Stimulated activated CD8-positive, alpha-beta memory T cell treated with anti-CD3 and anti-CD28 coated beads, Interleukin-15, amount 100 ng/mL, for 24 hours (primary cell): ENCODE results near the gene C5orf34.
A peak's percentile ranks its signal among the peaks of the same experiment; 100 is the strongest.
"Not testable (repeated sequence)": the region's sequence is repeated elsewhere in the genome, so short reads cannot be mapped to it uniquely, and the experiment has no call there.

Experiments used
- DNase-seq: peaks from one replicate; pipeline ENCODE4 v3.0.0-alpha.2; 2020; ENCODE audit warnings: low read depth

The C5orf34 gene, protein sequence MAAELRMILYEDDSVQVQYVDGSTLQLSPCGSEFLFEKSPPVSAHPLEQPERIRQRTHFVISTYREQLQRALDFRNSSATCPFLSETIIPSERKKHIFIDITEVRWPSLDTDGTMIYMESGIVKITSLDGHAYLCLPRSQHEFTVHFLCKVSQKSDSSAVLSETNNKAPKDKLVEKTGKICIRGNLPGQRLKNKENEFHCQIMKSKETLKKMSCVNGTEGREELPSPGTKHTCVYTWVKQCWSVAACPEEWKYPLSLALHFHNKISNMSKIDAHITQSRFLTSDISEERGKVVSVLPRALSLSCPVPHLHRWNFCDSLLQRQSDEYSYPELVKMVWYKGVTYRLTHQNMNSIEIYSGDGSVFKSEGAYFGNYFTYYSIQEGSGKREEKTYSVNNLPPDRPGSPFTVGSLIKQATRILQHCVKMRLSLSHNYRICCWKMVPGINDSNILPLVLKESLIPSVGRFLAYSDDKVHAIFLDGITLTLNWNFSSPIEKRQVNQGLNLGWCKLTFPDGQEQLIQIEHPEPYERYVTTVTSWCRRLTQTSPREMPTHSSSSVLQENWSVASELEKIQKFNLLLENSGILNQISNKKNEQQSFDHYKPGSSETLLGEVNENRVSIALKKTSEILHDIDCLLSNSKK

GRCh38 chr5:43514816-43515677 lies at the start of gene C5orf34:
Gene C5orf34 (minus strand): TSS chr5:43515148. CDS start chr5:43509339, 5,809 bp downstream.
- peak; percentile 95 for DNase-seq

DNA sequence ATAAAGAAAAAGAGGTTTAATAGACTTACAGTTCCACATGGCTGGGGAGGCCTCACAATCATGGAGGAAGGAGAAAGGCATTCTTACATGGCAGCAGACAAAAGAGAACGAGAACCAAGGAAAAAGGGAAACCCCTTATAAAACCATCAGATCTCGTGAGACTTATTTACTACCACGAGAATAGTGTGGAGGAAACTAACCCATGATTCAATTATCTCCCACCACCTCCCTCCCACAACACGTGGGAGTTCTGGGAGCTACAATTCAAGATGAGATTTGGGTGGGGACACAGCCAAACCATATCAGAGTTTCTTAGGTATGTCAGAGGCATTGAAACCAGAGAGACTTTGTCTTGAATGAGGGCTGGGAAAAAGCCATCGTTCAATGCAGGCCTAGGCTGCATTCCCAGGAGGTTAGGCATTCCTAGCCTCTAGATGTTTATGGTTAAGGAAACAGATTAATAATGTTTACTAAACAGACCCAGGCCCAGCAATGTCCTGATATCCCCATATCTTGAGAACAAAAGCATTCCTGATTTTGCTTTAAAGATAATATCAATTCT lies 49.4 kb upstream of the C5orf34 start:
- DNase-seq: no peak

DNA sequence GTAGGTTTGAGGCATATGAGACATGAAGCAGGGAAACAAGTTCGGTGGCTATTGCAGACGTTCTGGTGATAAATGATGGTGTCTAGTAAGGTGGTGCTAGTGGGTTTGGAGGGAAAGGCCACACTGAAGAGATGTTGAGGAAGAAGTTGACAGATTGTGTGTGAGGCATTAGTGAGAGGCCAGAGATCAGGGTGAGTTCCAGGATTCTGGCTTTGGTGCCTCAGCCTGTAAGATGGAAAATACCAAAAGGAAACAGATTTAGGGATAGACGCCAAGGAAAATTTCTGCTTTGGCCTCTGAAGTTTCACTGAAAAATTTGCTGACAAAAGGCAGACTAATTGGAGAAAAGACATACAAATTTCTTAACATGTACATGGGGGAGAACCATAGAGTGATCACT lies 48.4 kb upstream of the C5orf34 start:
- DNase-seq: no peak

DNA sequence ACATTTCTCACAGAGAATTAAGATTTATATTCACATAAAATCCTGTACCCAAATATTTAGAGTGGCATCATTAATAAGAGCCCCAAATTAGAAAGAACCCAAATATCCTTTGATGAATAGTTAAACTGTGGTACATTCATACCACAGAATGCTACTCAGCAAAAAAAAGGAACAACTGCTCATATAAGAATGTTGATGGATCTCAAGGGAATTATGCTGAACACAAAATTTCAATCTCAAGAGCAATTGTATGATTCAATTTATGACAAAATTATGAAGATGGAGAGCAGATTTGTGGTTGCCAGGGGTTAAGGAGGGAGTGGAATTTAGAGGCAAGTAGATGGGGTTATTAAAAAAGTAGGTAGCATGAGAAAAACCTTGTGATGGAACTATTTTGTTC lies 46.4 kb upstream of the C5orf34 start:
- DNase-seq: no peak

DNA sequence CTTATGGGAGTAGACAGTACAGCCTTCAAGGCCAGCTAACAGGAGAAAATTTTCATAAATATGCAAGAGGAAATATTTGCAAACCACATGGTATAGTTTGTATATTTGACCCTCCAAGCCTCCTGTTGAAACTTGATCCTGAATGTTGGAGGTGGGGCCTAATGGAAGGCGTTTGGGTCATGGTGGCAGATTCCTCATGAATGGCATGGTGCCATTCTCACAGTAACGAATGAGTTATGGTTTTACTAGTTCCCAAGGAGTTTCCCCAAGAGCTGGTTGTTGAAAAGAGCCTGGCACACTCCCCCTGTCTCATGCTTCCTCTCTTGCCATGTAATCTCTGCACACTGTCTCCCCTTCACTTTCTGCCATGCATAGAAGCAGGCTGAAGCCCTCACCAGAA lies 45.2 kb upstream of the C5orf34 start:
- no peak for DNase-seq

GRCh38 chr5:43556857-43557542 lies 42.1 kb upstream of the C5orf34 start, which contains the start of gene PAIP1:
Gene PAIP1 (minus strand): TSS chr5:43557077. CDS start chr5:43556846, 231 bp downstream.
- DNase-seq: peak; percentile 65

DNA sequence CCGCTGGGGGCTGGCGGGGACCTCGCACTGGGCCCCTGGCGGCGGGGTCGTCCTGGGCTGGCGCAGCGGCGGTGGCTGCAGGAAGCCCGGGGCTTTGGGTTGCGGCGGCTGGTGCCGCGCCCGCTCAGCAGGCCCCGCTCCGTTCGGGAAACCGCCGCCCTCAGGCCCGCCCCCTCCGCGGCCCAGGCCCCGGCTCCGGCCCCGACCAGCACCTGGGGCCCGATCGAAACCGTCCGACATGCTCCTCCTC lies 41.6 kb upstream of the C5orf34 start:
- DNase-seq: not testable (repeated sequence)

DNA sequence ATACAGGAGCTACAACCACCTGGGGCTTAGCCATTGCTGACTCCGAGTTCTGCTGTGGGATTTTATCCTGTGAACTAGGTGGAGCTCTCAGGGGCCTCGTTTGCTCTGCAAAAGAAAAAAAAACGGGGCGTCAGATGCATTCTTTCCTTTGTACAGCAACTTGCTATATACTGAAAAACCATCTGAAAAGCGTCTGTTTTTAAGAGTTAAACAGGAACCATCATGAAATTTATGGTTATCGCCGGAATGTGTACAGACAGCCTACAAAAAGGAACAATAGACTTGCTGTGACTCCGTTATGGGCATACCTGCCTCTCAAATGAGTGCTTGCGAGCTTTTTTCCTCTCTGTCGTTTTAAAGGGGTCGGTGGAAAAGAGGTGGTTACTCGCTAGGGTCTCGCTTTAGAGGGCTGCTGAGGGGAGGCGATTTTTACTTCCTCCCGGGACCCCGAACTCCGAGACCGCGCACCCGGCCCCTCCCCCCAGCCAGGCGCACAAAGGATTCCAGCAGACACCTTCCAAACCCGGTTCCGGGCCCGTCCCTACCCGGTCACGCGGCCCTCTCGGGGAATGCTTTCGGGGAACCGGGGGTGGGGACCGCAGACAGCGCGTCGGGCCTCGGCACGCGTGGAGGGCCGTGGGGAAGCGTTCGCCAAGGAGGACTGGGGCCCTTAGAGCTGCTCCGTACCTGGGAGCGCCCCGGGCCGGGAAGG lies 41.1 kb upstream of the C5orf34 start:
- DNase-seq: peak; percentile 24

GRCh38 chr5:43554497-43554896 lies 39.5 kb upstream of the C5orf34 start:
- no peak for DNase-seq

DNA sequence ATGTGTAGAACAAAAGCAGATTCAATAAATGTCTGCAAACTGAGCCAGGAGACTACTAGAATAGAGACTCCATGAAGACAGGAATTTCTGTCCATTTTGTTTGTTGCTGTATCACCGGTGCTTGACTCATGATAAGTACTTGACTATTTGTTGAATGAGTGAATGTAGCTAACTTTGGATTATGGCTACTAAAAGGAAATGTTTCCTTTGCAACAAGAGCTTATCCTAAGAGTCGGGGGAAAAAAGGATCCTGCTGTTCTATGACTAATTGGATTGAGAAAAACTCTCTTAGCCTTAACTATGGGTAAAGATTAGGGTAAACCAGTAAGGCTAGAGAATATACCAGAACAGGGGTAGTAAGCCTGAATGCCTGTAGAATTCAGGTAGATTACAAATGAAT lies 38.4 kb upstream of the C5orf34 start:
- no peak for DNase-seq

DNA sequence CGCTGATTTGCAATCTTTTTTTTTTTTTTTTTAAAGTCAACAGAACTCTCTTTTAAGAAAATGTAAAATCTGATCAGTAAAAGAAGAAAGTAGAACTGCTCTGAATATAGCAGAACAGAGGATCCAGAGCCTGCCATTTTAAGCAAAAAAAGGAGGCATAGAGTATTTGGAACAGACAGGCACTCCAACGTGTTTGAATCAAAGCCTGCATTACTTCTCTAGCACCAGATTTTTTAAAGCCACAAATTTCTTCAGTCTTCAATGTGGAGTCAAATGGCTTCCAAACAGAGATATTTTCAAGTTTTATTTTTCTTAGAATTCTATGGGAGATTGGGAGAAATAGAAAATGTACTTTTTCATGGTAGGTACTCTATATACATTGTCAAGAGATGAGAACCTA lies 36.8 kb upstream of the C5orf34 start:
- DNase-seq: no peak

- not testable (repeated sequence) for DNase-seq
Measured at GRCh38 chr5:43549272-43549671, 34.3 kb upstream of the C5orf34 start.

DNA sequence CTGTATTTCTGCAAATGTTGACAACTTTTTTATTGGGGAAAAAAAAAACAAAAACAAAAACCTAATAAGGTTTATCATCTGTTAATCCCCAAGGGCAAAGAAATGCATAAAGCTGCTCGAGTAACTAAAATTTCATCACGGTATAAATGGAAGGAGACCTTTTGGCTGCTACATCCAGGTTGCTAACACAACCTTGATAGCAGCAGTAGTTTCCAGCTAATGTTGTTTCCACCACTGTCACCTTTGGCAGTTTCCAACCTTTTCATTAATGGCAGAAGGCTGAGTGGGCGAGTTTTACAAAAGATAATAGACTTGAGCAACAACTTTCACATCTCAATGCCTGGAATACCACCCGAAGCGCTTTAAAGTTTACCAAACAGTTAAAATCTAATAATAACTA lies 33.4 kb upstream of the C5orf34 start:
- DNase-seq: no peak

GRCh38 chr5:43547532-43547931 lies 32.6 kb upstream of the C5orf34 start:
- DNase-seq: no peak

GRCh38 chr5:43543434-43543833 lies 28.5 kb upstream of the C5orf34 start:
- DNase-seq: no peak

DNA sequence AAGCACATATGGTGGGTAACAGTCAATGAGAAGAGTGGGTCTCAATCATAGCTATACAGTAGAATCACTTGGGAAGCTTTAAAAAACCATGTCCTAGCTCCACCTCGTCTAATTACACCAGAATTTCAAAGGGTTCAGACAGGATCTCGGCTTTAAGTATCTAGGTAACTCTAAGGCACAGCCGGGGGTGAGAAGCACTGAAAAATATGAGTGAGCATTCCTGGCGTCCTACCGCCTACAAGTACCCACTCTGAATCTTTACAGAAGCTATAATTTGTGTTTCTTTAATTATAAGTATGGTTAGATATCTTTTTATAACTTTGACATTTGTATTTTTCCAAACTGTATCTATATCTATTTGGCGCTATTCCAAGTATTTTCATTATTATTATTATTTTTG lies 25.8 kb upstream of the C5orf34 start:
- DNase-seq: no peak

DNA sequence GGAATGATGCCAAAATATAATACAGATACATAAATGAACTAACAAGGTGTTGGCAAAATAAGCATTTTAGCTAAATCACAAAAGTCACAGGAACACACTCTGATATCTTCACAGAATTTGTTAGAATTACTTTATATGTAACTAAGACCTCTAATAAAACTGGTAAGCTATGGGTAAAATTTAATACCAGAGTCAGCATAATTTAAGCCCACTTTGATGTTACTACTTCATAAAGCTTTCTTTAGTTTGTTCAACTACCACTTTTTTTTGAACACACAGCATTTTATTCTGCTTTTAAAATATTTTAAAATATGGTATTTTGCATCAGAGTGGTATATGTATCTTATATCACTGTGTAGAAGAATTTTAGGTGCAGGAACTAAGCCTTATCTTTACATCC lies 22.0 kb upstream of the C5orf34 start:
- no peak for DNase-seq

DNA sequence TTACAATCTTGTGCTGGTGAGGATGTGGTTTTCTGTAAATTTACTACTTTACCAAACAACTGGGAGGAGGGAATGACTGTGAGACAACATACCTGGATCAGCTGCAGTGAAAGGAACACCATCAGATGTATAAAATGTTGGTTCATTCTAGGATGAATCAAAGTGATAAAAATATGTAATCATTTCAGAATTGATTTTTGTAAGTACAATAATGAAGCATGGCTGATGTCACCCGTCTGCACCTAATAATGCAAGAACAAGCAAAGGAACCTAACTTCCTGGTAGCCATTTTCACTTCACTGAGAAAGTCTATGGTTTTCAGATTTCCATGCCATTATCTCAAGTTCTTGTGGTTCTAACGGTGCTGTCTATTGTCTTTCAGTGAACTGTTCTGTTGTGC lies 18.7 kb upstream of the C5orf34 start:
- DNase-seq: no peak

DNA sequence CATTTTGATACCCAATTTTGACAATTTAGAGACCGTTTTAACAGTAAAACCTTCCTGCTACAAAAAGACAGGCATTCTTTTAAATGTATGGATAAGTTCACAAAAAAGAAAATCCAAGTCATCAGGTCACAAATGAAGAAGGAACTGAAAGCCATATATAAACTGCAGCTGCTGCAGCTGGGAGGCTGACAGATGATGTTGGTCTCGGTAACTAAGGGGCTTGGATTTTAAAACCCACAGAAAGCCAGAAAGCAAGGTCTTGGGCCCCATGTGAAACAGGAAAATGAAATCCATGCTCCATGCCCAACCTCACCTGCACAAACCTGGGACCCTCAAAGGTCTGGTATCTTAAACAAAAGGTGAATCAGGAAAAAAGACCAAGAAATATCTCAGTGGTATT lies 15.7 kb upstream of the C5orf34 start:
- DNase-seq: no peak

GRCh38 chr5:43523662-43524072 lies 8.7 kb upstream of the C5orf34 start:
- no peak for DNase-seq

GRCh38 chr5:43520615-43521014 lies 5.7 kb upstream of the C5orf34 start:
- no peak for DNase-seq
